Testis (tissue), 2 donors: ENCODE data around the gene CASP6.

Experiments used
- CTCF ChIP-seq, 3 experiments: fragments of 450-650 bp in 2 of 3; fragments of 200-600 bp in 1 of 3; sonication (generic) in 1 of 3; IDR thresholded peaks; one replicate each; pipeline ENCODE4 v1.5.1; 2016 to 2019; ENCODE audit warnings: antibody characterized with exemption in 3 of 3, mild to moderate bottlenecking in 2 of 3, moderate library complexity in 1 of 3
- POLR2A ChIP-seq: fragments of 450-650 bp; IDR thresholded peaks from one replicate; pipeline ENCODE4 v1.6.1; 2017; ENCODE audit warnings: antibody characterized with exemption, mild to moderate bottlenecking, moderate library complexity

- TF ChIP-seq CTCF (IDR thresholded peaks at IDR 0.05) (no peak), POLR2A (no peak)
These were observed 41.1 kb downstream of the CASP6 start for GRCh38 chr4:109662116-109662515.
